Tongue (tissue), 2 donors: ENCODE measurements around the gene EEF1G. TPM values are rescaled to one million over a fixed set of nuclear protein-coding genes. Genes with fewer than 3 reads are reported as not detected.
A peak's percentile ranks its signal among the peaks of the same experiment; 100 is the strongest.
"Not testable (repeated sequence)": the region's sequence is repeated elsewhere in the genome, so short reads cannot be mapped to it uniquely, and the experiment has no call there.

Experiments used
- DNase-seq: peaks from one replicate; pipeline ENCODE4 v3.0.0-alpha.2; 2015
- total RNA-seq: library from RNA; depleted of rRNA; stranded (reverse); fragments of >200 nt; gene quantifications from one replicate; pipeline ENCODE4 v1.2.3, GENCODE V29; 2014

Gene EEF1G
- total RNA-seq: 1,840 TPM

DNA sequence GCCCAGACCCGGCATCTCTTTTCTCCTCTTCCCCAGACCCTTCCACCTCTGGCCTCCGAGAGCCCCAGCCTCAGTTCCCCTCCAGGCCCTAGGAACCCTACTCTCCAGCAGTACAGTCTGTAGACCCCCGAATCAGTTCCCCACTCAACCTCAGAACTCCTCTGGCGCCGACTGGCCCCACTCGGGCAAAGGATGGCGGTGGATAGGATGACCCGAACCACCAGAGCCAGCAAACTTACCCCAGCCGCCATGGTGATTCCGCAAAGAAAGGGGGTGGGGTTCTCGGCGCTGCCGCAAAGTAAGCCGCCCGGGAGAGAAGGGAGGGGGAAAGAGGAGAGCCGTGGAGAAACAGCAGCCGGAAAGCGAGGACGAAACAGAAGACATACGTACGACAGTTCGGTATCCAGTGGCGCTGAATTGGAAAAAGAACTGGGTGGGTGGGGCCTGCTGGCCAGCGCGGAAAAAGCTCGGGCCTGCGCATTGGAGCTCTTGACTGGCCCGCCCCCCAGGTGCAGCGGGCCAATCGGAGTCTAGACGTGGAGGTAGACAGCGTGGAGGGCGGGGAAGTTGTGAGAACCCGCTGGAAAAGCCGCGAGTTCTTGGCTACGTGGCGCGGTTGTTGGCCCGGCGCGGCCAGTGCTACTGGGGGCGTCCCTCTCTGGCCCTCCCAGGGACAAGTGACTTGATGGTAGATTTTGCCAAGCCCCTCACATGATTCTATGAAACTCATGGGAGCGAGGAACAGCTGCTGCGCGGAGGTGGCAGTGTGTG is at the start of gene EEF1G:
Gene EEF1G (minus strand): TSS at position 300 of the 771 bp plus-strand sequence. CDS start 49 bp downstream, at position 251.
- DNase-seq: peak; percentile 100

GRCh38 chr11:62622476-62623089 is 48.9 kb upstream of the EEF1G start:
- DNase-seq: no peak

DNA sequence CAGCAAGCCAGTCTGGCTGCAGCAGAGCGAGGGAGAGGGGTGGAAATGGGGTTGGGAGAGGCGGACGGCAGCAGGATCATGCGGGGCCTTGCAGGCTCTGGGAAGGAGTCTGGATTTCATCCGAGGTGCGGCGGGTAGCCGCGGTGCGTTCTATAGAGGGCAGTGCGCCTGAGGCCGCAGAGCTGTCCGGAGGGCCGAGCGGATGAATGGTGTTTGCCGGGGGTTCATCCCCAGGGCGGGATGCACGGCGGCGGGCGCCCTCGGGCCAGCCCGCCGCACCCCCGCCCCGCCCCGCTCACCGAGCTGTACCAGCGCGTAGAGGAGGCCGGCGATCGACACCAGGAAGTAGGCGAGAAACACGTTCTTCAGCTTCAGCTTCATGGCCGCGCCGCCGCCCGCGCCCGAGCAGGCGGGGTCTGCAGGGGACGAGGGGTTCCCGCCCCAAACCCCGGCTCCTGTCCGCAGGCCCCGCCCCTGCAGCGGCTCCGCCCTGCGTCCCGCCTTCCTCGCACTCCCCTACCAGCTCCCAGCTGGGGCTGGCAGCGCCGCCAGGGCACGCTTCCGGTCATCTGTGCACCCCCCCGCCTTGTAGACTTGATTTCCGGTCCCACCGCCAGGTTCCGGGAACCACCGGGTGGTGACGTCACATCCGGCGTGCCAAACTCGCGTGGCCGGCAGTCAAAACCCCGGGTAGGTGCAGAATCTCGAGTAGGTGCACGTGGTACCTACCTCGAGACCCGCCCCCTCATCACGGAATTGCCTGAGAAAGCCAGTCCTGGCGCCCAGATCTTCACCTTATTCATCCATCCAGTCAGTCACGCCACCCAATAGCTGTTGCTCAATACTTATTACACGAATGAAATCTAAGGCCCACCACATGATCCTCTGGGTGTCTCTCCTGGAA is 48.1 kb upstream of the EEF1G start, which contains the start of gene B3GAT3:
Gene B3GAT3 (minus strand): TSS at position 420 of the 904 bp plus-strand sequence. CDS start 39 bp downstream, at position 381.
- peak; percentile 98 for DNase-seq

DNA sequence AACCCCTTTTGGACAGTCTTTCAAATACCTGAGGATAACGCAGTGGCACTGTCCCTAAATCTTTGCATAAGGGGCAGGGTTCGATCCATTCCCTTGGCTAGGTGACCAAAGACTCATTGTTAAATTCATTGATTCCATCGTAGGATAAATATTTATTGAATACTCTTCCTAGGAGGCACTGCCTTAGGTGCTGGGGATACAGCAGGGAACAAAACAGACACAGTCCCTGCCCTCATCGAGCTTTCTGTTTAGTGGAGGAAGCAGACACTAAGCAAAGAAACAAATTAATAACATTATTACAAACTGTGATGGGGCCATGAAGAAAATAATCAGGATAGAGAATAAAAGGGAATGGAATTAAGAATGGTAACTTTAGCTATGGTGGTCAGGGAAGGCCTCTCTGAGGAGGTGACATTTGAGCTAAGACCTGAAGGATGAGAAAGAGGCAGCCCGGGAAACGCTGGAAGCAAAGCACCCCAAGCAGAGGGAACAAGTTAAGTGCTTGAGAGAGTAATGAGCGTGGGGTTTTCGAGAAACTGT is 47.4 kb upstream of the EEF1G start:
- no peak for DNase-seq

- not testable (repeated sequence) for DNase-seq
Observed at GRCh38 chr11:62616957-62617356, 43.3 kb upstream of the EEF1G start.

GRCh38 chr11:62615521-62615920 is 41.8 kb upstream of the EEF1G start:
- DNase-seq: no peak

DNA sequence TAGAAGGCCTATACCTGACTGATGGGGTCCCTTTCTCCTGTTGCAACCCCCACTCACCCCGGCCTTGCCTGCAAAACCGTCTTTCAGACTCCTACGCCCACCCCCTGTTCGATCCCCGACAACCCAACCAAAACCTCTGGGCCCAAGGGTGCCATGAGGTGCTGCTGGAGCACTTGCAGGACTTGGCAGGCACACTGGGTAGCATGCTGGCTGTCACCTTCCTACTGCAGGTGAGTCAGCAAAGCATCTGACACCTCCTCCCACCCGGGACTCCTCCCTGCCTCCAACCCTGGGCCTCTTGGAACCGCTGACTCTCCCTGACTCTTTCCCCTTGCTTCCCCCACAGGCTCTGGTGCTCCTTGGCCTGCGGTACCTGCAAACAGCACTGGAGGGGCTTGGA is 40.6 kb upstream of the EEF1G start:
- no peak for DNase-seq

DNA sequence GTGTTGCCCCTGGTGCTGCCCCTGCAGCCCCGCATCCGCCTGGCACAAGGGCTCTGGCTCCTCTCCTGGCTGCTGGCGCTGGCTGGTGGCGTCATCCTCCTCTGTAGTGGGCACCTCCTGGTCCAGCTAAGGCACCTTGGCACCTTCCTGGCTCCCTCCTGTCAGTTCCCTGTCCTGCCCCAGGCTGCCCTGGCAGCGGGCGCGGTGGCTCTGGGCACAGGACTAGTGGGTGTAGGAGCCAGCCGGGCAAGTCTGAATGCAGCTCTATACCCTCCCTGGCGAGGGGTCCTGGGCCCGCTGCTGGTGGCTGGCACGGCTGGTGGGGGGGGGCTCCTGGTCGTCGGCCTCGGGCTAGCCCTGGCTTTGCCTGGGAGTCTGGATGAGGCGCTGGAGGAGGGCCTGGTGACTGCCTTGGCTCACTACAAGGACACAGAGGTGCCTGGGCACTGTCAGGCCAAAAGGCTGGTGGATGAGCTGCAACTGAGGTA is 39.6 kb upstream of the EEF1G start:
- no peak for DNase-seq

- peak; percentile 91 for DNase-seq
Observed at GRCh38 chr11:62612366-62613290, 38.9 kb upstream of the EEF1G start, which contains the start of the genes EML3 and ROM1. EML3 (minus strand) TSS chr11:62612775; CDS start chr11:62612457, 318 bp downstream. ROM1 (plus strand) TSS chr11:62613257; CDS start chr11:62613282, 25 bp downstream.

DNA sequence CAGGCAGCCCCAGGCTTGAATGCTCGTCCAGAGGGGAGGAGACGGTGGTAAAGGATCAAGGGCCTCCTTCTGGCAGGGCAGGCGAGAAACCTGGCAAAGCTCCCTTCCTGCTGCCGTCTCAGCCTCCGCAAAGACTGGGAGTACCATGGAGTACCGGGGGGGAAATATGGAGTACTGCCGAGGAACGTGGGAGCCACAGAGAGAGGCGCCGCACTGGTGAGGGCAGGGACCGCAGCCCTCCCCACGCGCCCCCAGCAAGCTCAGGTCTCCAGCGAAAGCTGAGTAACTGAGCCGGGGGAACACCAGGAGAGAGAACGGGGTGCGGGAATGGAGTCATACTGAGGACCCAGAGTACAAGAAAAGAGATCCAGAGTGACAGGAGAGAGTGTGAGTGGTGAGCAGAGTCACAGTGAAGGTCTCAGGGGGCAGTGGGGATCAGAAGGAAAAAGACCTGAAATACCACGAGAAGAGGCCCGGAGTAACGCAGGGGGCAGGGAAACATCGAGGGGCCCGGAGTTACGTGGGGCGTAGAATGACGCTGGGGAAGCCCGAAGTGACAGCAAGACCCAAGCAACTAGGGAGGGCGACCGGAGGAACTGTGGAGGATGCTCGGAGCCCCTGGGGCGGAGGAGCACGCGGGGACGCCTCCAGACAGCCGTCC is 38.1 kb upstream of the EEF1G start:
- peak; percentile 68 for DNase-seq

GRCh38 chr11:62610814-62611704 is 37.4 kb upstream of the EEF1G start:
- no peak for DNase-seq

- no peak for DNase-seq
Observed at GRCh38 chr11:62610403-62610802, 36.7 kb upstream of the EEF1G start.

- no peak for DNase-seq
Observed at GRCh38 chr11:62608776-62609175, 35.1 kb upstream of the EEF1G start.

- no peak for DNase-seq
Observed at GRCh38 chr11:62607714-62608113, 34.0 kb upstream of the EEF1G start.

DNA sequence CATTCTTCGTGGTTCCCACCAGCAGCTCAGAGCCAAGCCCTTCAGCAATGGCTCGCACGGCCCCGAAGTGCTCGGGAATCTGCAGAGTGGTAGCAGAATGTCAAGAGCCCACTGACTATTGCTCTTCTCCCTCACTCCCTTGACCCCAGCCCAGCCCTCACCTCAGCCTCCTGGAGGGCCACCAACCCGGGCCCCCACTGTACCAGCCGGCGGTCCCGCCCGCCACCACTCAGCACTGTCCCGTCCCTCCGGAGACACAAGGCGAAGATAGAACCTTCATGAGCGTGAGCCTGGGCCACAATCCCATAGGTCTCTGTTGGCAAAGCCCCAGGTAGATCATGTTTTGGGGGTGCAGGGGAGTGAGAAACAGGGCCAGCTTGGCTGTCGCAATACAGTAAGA is 32.2 kb upstream of the EEF1G start:
- DNase-seq: no peak

- DNase-seq: no peak
Observed at GRCh38 chr11:62605467-62605866, 31.8 kb upstream of the EEF1G start.

DNA sequence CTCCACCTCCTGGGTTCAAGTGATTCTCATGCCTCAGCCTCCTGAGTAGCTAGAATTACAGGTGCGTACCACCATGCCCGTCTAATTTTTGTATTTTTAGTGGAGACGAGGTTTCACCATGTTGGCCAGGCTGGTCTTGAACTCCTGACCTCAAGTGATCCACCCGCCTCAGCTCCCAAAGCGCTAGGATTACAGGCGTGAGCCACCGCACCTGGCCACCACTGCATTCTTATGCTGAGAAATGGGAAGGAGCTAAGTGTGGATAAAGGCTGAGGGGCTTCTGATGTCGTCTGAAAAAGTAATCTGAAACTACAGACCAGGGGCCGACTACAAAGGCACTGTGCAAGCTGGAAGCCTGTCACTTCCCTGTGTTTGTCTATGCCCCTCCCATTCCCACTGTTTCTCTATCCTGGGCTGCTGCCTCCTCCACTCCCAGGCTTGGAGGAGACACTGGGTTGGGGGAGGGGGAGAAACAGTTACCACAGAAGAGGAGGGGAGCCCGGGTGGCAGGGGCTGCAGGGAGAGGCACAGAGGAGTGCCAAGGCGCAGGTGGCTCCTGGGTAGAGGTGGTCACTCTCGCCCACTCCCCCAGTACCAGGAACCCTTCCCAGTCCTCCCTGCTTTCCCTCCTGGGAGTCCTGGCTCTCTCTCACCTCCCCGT is 30.9 kb upstream of the EEF1G start:
- DNase-seq: no peak

GRCh38 chr11:62603776-62604299 is 30.1 kb upstream of the EEF1G start:
- no peak for DNase-seq

GRCh38 chr11:62603072-62603408 is 29.3 kb upstream of the EEF1G start:
- DNase-seq: no peak
